ENCODE measurements around the gene OR12D1. TPM values are rescaled to one million over a fixed set of nuclear protein-coding genes. Genes with fewer than 3 reads are reported as not detected.
A peak's percentile ranks its signal among the peaks of the same experiment; 100 is the strongest.

OR12D1 gene
- polyA plus RNA-seq, 4 donors, result not detected

DNA sequence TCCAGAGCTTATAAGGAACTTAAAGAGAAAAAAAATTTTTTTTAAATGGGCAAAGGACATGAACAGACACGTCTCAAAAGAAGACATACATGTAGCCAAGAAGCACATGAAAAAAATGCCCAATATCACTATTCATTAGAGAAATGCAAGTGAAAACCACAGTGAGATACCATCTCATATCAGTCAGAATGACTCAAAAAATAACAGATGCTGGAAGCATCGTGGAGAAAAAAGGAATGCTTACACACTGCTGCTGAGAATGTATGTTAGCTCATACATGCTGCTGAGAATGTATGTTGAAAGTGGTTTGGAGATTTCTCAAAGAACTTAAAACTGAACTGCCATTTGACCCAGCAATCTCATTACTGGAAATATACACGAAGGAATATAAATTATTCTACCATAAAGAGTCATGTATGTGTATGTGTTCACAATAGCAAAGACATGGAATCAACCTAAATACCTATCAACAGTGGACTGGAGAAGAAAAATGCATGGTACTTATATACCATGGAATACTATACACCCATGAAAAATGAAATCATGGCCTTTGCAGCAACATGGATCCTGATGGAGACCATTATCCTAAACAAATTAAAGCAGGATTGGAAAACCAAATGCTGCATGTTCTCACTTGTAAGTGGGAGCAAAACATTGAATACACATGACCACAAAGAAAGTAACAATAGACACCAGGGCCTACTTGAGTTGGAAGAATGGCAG, 36.9 kb downstream of the OR12D1 start:
- no peaks in the 10 kb centered on the region for H3K4me1 ChIP-seq (ENCODE audit: control insufficient read depth in 3 of 3, insufficient read depth in 2 of 3, low read depth in 1 of 3, low read length in 2 of 3)
- H3K27me3 ChIP-seq (ENCODE audit: control insufficient read depth in 3 of 3, insufficient read depth in 3 of 3, low read length in 3 of 3), result no peaks in the 10 kb centered on the region
- H3K27ac ChIP-seq (ENCODE audit: low read depth in 1 of 3, low read length in 2 of 3), result no peak overlapping the region
- FAIRE-seq (no peak), DNase-seq (no peak)
- H3K4me3 ChIP-seq (ENCODE audit: low read depth in 1 of 3, low read length in 3 of 3), result no peak overlapping the region
- WGBS, 3 donors, result 64 to 70% (median 69%) methylated on average over 3 of the region's 3 CpGs
- no peaks in the 10 kb centered on the region for H3K36me3 ChIP-seq (ENCODE audit: control insufficient read depth in 3 of 3, insufficient read depth in 2 of 3, low read depth in 1 of 3, low read length in 3 of 3)
- no peaks in the 10 kb centered on the region for H3K9me3 ChIP-seq (ENCODE audit: control insufficient read depth in 2 of 2, insufficient read depth in 1 of 2, low read depth in 1 of 2, low read length in 1 of 2)

DNA sequence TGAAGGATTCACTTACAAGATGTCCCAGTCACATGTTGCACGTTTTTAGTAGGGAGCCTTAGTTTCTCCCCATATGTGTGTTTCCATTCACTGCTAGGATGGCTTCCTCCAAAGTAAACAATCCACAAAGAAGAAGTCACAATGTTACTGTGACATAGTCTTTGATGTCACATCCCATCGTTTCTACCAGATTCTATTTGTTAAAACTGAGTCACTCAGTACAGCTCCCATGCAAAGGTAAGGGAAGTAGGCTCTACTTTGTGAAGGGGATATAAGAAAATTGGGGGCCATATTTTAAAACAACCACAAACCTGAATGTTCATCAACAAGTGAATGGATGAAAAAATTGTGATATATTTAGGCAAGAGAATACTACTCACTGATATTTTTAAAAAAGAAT, 42.2 kb downstream of the OR12D1 start, which contains the start of the genes OR11A1 and OR2H1:
Gene OR11A1, minus strand, starts transcription at position 101 of the 400 bp plus-strand sequence. CDS start 29,430 bp downstream, outside the sequence.
Gene OR2H1, plus strand, starts transcription at position 185 of the 400 bp plus-strand sequence. CDS start 4,615 bp downstream, outside the sequence.
- Histone ChIP-seq H3K36me3 (ENCODE audit: control insufficient read depth in 3 of 3, insufficient read depth in 2 of 3, low read depth in 1 of 3, low read length in 3 of 3) (no peaks in the 10 kb centered on the region), H3K27ac (ENCODE audit: low read depth in 1 of 3, low read length in 2 of 3) (no peak within 1 kb of the TSS), H3K27me3 (ENCODE audit: control insufficient read depth in 3 of 3, insufficient read depth in 3 of 3, low read length in 3 of 3) (no peaks in the 10 kb centered on the region), H3K9me3 (ENCODE audit: control insufficient read depth in 2 of 2, insufficient read depth in 1 of 2, low read depth in 1 of 2, low read length in 1 of 2) (no peaks in the 10 kb centered on the region), H3K4me1 (ENCODE audit: control insufficient read depth in 3 of 3, insufficient read depth in 2 of 3, low read depth in 1 of 3, low read length in 2 of 3) (no peaks in the 10 kb centered on the region), H3K4me3 (ENCODE audit: low read depth in 1 of 3, low read length in 3 of 3) (no peak within 1 kb of the TSS)
- no peak for FAIRE-seq
- 48 to 65% (median 49%) methylated on average over 2 of the region's 2 CpGs for WGBS, 3 donors
- DNase-seq, result no peak

DNA sequence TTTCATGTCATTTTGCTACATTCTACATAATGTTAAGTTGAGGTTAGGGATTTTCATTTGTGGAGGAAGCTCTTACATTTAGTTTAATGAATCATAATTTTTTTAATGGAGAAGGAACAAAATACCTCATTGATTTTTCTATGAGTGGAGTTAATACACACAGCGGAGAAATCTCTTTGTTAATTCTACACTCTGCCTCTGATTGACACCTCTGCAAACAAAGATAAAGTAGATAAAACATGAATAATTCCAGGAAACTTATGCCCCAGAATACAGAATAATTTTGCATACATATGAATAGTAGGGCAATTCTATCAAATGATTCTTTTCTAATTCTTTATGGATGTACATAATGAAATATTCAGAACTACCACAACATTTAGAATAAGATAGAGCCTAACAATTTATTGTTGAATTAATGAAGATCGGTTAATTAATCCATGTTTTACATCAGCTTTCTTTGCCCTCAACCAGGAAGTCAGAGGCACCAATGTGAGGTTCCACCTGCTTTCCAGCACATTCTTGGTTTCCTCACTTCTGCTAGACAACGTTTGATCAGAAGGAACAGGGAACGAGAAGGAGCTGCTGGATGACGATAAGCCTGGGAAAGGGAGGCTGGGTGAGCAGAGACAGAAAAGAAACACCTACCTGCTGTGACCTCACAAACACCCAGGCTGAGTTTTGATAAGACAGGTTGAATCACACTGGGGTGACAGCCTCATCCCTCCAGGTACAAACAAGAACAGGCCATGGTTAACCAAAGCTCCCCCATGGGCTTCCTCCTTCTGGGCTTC, 46.5 kb downstream of the OR12D1 start:
- Histone ChIP-seq H3K4me1 (ENCODE audit: control insufficient read depth in 3 of 3, insufficient read depth in 2 of 3, low read depth in 1 of 3, low read length in 2 of 3) (no peaks in the 10 kb centered on the region), H3K27me3 (ENCODE audit: control insufficient read depth in 3 of 3, insufficient read depth in 3 of 3, low read length in 3 of 3) (no peaks in the 10 kb centered on the region), H3K4me3 (ENCODE audit: low read depth in 1 of 3, low read length in 3 of 3) (no peak overlapping the region), H3K27ac (ENCODE audit: low read depth in 1 of 3, low read length in 2 of 3) (no peak overlapping the region), H3K36me3 (ENCODE audit: control insufficient read depth in 3 of 3, insufficient read depth in 2 of 3, low read depth in 1 of 3, low read length in 3 of 3) (no peaks in the 10 kb centered on the region), H3K9me3 (ENCODE audit: control insufficient read depth in 2 of 2, insufficient read depth in 1 of 2, low read depth in 1 of 2, low read length in 1 of 2) (no peaks in the 10 kb centered on the region)
- DNase-seq, result no peak
- peak; percentile 33 for FAIRE-seq
- 64 to 76% (median 64%) methylated on average over 5 of the region's 5 CpGs for WGBS, 3 donors

DNA sequence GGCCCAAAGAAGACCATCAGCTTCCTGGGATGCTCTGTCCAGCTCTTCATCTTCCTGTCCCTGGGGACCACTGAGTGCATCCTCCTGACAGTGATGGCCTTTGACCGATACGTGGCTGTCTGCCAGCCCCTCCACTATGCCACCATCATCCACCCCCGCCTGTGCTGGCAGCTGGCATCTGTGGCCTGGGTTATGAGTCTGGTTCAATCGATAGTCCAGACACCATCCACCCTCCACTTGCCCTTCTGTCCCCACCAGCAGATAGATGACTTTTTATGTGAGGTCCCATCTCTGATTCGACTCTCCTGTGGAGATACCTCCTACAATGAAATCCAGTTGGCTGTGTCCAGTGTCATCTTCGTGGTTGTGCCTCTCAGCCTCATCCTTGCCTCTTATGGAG, 47.3 kb downstream of the OR12D1 start:
- no peak overlapping the region for H3K4me3 ChIP-seq (ENCODE audit: low read depth in 1 of 3, low read length in 3 of 3)
- whole genome bisulfite sequencing, 3 donors, result 70 to 81% (median 73%) methylated on average over 6 of the region's 6 CpGs
- no peak for FAIRE-seq
- no peaks in the 10 kb centered on the region for H3K4me1 ChIP-seq (ENCODE audit: control insufficient read depth in 3 of 3, insufficient read depth in 2 of 3, low read depth in 1 of 3, low read length in 2 of 3)
- peaks cover 0 to 2% (median 0%) of the 10 kb centered on the region in 3 donors for H3K27me3 ChIP-seq (ENCODE audit: control insufficient read depth in 3 of 3, insufficient read depth in 3 of 3, low read length in 3 of 3)
- no peaks in the 10 kb centered on the region for H3K9me3 ChIP-seq (ENCODE audit: control insufficient read depth in 2 of 2, insufficient read depth in 1 of 2, low read depth in 1 of 2, low read length in 1 of 2)
- no peaks in the 10 kb centered on the region for H3K36me3 ChIP-seq (ENCODE audit: control insufficient read depth in 3 of 3, insufficient read depth in 2 of 3, low read depth in 1 of 3, low read length in 3 of 3)
- no peak for DNase-seq
- no peak overlapping the region for H3K27ac ChIP-seq (ENCODE audit: low read depth in 1 of 3, low read length in 2 of 3)

DNA sequence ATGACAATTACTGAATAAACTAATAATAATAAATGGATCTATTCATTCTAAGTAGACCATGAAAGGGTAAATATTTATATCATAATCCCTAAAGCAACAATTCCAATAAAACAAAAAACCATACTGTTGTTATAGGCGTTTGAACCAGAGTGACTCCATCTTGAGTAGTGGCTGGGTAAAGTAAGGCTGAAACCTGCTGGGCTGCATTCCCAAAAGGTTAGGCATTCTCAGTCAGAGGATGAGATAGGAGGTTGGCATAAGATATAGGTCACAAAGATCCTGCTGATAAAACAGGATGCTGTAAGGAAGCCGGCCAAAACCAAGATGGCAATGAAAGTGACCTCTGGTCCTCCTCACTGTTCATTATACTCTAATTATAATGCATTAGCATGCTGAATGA, 50.6 kb downstream of the OR12D1 start:
- Histone ChIP-seq H3K36me3 (ENCODE audit: control insufficient read depth in 3 of 3, insufficient read depth in 2 of 3, low read depth in 1 of 3, low read length in 3 of 3) (no peaks in the 10 kb centered on the region), H3K4me3 (ENCODE audit: low read depth in 1 of 3, low read length in 3 of 3) (no peak overlapping the region), H3K27ac (ENCODE audit: low read depth in 1 of 3, low read length in 2 of 3) (no peak overlapping the region), H3K27me3 (ENCODE audit: control insufficient read depth in 3 of 3, insufficient read depth in 3 of 3, low read length in 3 of 3) (peaks cover 0 to 2% (median 0%) of the 10 kb centered on the region in 3 donors), H3K4me1 (ENCODE audit: control insufficient read depth in 3 of 3, insufficient read depth in 2 of 3, low read depth in 1 of 3, low read length in 2 of 3) (no peaks in the 10 kb centered on the region), H3K9me3 (ENCODE audit: control insufficient read depth in 2 of 2, insufficient read depth in 1 of 2, low read depth in 1 of 2, low read length in 1 of 2) (no peaks in the 10 kb centered on the region)
- DNase-seq (no peak), FAIRE-seq (no peak)
- 62 to 70% (median 64%) methylated on average over 2 of the region's 2 CpGs for WGBS, 3 donors

DNA sequence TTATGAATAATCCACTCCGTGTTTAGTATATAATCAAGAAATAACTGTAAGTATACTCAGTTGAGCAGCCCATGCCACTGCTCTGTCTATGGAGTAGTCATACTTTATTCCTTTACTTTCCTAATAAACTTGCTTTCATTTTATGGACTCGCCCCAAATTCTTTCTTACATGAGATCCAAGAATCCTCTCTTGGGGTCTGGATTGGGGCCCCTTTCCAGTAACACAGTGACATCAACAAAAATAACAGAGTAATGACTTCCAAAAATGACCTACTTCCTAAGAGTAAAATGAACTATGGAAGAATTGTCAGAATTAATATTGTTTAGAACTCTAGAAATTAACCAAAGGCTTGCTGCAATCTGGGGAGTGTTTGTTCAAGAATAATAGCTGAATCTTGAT, 51.1 kb downstream of the OR12D1 start:
- no peaks in the 10 kb centered on the region for H3K36me3 ChIP-seq (ENCODE audit: control insufficient read depth in 3 of 3, insufficient read depth in 2 of 3, low read depth in 1 of 3, low read length in 3 of 3)
- DNase-seq (no peak), FAIRE-seq (no peak)
- H3K4me1 ChIP-seq (ENCODE audit: control insufficient read depth in 3 of 3, insufficient read depth in 2 of 3, low read depth in 1 of 3, low read length in 2 of 3), result no peaks in the 10 kb centered on the region
- no peak overlapping the region for H3K4me3 ChIP-seq (ENCODE audit: low read depth in 1 of 3, low read length in 3 of 3)
- no peaks in the 10 kb centered on the region for H3K9me3 ChIP-seq (ENCODE audit: control insufficient read depth in 2 of 2, insufficient read depth in 1 of 2, low read depth in 1 of 2, low read length in 1 of 2)
- peaks cover 0 to 2% (median 0%) of the 10 kb centered on the region in 3 donors for H3K27me3 ChIP-seq (ENCODE audit: control insufficient read depth in 3 of 3, insufficient read depth in 3 of 3, low read length in 3 of 3)
- no peak overlapping the region for H3K27ac ChIP-seq (ENCODE audit: low read depth in 1 of 3, low read length in 2 of 3)
- WGBS, 3 donors, result 81 to 90% (median 82%) methylated on average over 2 of the region's 2 CpGs

DNA sequence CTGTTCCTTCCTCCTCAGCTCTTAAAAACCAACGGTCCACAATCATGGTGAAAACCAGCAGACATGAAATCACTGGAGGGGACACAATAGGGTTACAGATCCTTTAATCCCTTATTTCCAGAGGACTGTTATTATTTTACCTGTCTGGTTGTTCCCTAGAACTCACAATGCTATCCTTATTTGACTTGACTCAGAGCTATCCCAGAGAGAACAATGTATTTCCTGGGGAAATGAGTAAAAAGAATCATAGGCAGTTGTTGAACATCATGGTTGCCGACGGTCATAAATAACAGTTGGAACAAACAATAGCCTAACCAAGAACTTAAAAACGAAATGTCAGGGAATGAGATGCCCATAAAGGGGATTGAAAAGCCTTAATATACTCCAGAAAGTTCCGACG, 51.5 kb downstream of the OR12D1 start:
- Histone ChIP-seq H3K4me3 (ENCODE audit: low read depth in 1 of 3, low read length in 3 of 3) (no peak overlapping the region), H3K9me3 (ENCODE audit: control insufficient read depth in 2 of 2, insufficient read depth in 1 of 2, low read depth in 1 of 2, low read length in 1 of 2) (no peaks in the 10 kb centered on the region), H3K27ac (ENCODE audit: low read depth in 1 of 3, low read length in 2 of 3) (no peak overlapping the region), H3K4me1 (ENCODE audit: control insufficient read depth in 3 of 3, insufficient read depth in 2 of 3, low read depth in 1 of 3, low read length in 2 of 3) (no peaks in the 10 kb centered on the region), H3K27me3 (ENCODE audit: control insufficient read depth in 3 of 3, insufficient read depth in 3 of 3, low read length in 3 of 3) (peaks cover 0 to 2% (median 0%) of the 10 kb centered on the region in 3 donors), H3K36me3 (ENCODE audit: control insufficient read depth in 3 of 3, insufficient read depth in 2 of 3, low read depth in 1 of 3, low read length in 3 of 3) (no peaks in the 10 kb centered on the region)
- WGBS, 3 donors, result 54 to 57% (median 56%) methylated on average over 6 of the region's 6 CpGs
- FAIRE-seq (no peak), DNase-seq (no peak)
